HepG2 (cell line): ENCODE measurements around the gene MOBP. TPM values are rescaled to one million over a fixed set of nuclear protein-coding genes. Genes with fewer than 3 reads are reported as not detected.

Experiments used
- polyA plus RNA-seq, 8 experiments: library from polyadenylated mRNA; depleted of rRNA in 3 of 8; stranded (reverse) in 7 of 8; unstranded in 1 of 8; fragments of >200 nt; fragmentation: Illumina TruSeq in 4 of 8; extraction: Trizol in 4 of 8; gene quantifications; 2 replicates each; pipeline versions ENCODE4 v1.2.1 to v1.2.3, GENCODE V29; 2011 to 2016; ENCODE audit warnings: low read depth in 4 of 8, missing spikeins in 1 of 8, mixed read lengths in 1 of 8; ENCODE audit not compliant: insufficient read depth in 1 of 8
- total RNA-seq, 5 experiments: library from RNA; depleted of rRNA; stranded (reverse); fragments of >200 nt; fragmentation: Illumina TruSeq; extraction: Trizol; gene quantifications; 2 replicates each; pipeline ENCODE4 v1.2.3, GENCODE V29; 2016; ENCODE audit warnings: low read depth in 1 of 5

Gene MOBP
- total and polyA plus RNA-seq, 2 of the 13 experiments (the other 11 are each of a cell fraction or from before 2014, with no cell fraction given) = not detected

Other genes starting within 250 kb of the MOBP start
- gene CX3CR1, start 187.6 kb upstream of the MOBP start, total RNA-seq (2016; rRNA removed; fragmentation: Illumina TruSeq; extraction: Trizol) = not detected in 2 replicates
- not detected in 2 replicates for gene CX3CR1, start 187.6 kb upstream of the MOBP start, polyA plus RNA-seq (2011; rRNA removed)
- gene CCR8, start 138.0 kb upstream of the MOBP start, total RNA-seq (2016; rRNA removed; fragmentation: Illumina TruSeq; extraction: Trizol) = not detected in 2 replicates
- gene CCR8, start 138.0 kb upstream of the MOBP start, polyA plus RNA-seq (2011; rRNA removed) = not detected in 2 replicates
- gene SLC25A38, start 84.3 kb upstream of the MOBP start, total RNA-seq (2016; rRNA removed; fragmentation: Illumina TruSeq; extraction: Trizol) = 32.5 and 33.7 TPM in 2 replicates
- gene SLC25A38, start 84.3 kb upstream of the MOBP start, polyA plus RNA-seq (2011; rRNA removed) = 32.3 and 35.4 TPM in 2 replicates
- 1,683 and 1,960 TPM in 2 replicates for gene RPSA, start 61.0 kb upstream of the MOBP start, total RNA-seq (2016; rRNA removed; fragmentation: Illumina TruSeq; extraction: Trizol)
- gene RPSA, start 61.0 kb upstream of the MOBP start, polyA plus RNA-seq (2011; rRNA removed) = 2,662 and 3,226 TPM in 2 replicates